NCI-H748 treated with DMSO at 0.1 percent for 48 hours (cell line): ENCODE data around the gene ZMPSTE24.

Experiments used
- DNase-seq: peaks from one replicate; lab custom pipeline; 2025; lab: John Stamatoyannopoulos, UW

The ZMPSTE24 gene

DNA sequence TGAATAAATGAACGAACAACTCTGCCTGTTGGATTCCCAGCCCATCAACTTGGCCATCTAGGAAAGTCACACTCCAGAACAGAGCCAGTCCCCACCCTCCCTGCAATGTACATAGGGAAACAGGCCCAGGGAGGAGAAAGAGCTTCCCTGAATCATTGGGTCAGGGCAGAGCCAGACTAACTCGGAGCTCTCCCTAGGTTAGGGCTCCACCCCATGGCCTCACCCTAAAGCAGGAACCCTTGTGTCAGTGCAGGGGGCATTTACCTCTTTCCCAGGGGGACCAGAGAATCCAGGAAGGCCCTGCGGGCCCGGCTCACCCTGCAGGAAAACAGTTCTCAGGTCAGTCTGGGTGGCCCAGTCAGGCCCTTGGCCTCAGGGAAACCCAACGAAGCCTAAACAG lies 47.4 kb downstream of the ZMPSTE24 start:
- DNase-seq: no peak

DNA sequence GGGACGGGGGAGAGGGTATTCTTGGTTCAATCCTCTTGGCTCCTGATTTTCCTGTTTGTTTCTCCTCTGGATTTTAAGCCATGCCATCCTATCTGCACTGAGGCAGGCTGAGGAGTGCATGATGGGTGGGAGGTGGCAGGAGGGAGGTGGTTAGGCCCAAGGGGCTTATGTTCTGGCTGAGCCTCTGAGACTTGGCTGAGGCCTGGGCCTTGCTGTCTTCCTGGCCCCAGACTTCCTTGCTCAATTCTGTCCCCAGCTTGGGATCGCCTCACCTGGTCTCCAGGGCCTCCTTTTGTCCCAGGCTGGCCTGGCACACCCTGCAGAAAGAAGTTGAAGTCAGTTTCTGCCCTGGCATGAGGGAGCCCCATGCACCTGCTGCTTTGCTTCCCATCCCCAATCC lies 47.8 kb downstream of the ZMPSTE24 start:
- DNase-seq: no peak

DNA sequence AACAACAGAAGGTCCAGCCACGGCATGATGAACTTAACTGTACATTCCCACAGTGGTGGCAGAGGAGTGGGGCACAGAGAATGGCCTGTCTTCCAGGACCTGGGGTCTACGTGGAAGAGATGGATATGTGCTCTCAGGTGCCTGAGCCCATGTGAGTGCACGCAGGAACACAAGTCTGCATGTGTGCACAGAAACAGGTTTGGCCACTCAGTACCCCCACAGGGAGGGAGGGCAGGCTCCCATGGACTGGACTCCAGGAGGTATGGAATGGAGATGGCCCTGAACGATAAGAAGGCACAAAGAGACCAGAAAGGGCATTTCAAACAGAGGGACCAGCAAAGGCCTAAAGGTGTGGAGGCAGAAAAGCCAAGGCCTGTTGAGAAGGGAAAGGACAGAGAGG lies 48.3 kb downstream of the ZMPSTE24 start:
- no peak for DNase-seq

DNA sequence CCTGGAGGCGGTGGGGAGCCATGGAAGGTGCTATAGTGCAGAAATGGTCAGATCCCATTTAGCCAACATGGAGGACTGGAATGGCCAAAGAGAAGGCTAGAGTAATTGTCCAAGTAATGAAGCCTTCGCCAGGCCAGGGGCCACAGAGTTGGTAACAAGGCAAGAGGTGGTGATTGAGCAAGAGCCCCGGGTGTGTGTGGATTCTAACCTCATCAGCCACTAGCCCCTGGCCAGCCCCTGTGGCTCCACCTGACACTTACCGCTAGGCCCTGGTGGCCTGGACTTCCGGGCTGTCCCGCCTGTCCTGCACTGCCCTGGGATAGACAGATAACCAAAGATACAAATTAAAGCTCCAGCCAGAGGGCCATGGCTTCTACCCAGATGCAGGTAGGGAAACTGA lies 49.1 kb downstream of the ZMPSTE24 start:
- no peak for DNase-seq

DNA sequence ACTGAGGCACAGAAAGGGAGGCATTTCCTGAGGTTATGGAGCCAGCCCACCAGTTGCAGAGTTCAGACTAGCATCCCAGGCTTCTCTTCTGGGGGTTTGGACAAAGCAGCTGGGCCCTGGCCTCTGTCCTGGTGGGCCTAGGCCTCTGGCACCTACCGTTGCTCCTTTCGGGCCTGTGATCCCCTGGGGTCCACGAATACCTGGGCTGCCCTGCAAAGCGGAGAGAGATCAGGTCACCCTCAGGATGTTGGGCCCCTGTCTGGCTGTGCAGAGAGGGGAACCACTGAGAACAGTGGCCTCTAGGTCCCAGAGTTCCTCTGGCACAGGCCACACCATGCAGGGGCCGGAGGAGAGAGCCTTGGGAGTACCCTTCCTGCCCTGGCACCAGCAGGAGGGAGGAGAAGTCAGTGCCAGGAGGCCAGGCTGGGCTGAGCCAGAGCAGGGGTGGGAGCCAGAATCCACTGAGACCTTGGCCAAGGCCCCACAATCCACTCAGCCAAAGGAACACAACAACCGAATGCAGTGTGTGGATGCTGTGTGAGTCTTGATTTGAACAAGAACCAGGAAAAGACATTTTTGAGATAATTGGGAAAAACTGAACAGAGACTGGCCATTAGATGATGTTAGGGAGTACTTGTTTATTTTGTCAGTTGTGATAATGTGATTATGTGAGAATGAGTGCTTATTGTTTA lies 50.1 kb downstream of the ZMPSTE24 start:
- DNase-seq: no peak

DNA sequence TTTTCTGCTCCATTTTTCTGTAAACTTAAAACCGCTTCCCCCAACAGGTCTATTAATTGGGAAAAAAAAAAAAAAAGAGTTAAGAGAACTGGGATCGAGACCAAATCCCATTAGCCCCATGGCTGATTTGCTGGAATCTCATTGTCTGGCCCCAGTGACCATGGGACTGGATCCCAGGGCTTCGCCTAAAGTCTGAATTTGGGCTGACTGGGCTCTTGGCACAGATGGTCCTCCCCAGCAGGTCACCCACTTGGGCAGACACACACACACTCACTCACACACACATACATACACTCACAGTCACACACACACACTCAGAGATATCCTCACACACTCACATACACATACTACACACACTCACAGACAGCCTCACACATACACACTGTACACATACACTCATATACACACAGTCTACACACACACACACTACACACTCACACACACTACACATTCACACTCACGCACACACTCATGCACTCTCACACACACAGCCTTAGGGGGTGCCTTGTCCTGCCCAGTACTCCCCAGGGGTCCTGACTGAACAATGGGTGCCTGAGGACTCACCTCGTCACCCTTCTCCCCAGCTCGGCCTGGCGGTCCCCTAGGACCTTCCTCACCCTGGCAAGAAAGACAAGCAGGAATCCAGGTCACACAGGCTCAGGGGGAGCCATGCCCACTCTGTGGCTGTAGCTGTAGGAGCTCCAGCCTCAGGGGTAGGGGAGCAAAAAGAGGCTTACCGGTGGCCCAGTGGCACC lies 51.5 kb downstream of the ZMPSTE24 start:
- DNase-seq: no peak

DNA sequence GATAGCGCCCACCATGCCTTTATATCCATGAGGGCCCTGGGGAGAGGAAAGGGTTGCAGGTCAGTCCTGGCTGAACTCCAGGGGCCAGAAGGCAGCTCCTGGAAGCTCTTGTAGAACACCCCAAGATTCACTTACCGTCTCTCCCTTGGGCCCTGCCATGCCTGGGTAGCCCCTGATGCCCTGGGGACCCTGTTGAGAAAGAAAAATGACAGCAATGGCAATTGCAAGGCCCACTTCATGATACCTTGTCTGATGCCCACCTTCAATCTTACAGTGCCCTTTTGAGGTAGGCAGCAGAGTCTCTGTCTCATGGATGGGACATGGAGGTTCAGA lies 52.1 kb downstream of the ZMPSTE24 start:
- DNase-seq: no peak

DNA sequence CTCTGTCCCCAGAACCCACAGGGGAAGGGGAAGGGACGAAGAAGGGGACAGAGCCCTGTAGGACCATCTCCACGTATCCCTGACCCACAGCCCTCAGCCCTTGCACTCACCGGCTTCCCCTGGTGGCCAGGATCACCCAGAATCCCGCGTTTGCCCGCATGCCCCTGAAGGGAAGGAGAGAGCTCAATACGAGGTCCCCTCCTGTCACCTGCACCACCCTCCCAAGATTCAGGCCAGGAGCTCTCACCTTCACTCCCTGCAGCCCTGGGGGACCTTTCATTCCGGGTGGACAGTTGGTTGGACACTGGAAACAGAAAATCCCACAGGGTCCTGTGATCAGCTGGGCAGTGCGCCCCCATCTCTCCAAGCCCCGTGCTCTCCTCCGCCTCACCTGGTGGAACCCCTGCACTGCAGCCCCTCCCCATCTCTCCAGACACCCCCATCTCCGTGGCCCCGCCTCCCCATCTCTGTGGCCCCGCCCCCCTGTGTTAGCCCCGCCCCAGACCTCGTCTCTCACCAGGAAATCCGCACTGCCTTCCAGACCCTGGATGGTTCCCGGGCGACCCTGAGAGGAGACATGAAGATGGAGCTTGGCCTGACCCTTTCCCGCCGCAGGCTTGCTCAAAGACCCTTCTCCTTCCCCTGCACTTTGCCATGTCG lies 53.1 kb downstream of the ZMPSTE24 start:
- DNase-seq: no peak

DNA sequence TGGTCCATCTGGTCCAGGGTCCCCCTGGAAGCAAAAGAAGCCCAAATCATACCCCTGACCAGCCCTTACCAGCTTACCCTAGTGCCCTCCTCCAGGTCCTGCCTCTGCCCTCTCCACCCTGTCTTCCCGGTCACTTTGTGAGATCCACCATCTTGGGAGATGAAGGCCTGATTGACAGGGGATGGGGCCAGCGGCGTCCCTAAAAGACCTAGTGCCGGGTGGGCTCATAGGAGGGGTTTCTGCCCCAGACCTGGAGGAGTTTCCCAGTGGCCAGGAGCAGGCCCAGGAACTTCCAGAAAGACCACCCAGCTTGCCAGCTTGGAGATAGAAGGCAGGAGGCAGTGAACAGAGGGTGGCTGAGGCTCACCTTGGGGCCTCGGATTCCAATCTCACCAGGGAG lies 53.7 kb downstream of the ZMPSTE24 start:
- no peak for DNase-seq

DNA sequence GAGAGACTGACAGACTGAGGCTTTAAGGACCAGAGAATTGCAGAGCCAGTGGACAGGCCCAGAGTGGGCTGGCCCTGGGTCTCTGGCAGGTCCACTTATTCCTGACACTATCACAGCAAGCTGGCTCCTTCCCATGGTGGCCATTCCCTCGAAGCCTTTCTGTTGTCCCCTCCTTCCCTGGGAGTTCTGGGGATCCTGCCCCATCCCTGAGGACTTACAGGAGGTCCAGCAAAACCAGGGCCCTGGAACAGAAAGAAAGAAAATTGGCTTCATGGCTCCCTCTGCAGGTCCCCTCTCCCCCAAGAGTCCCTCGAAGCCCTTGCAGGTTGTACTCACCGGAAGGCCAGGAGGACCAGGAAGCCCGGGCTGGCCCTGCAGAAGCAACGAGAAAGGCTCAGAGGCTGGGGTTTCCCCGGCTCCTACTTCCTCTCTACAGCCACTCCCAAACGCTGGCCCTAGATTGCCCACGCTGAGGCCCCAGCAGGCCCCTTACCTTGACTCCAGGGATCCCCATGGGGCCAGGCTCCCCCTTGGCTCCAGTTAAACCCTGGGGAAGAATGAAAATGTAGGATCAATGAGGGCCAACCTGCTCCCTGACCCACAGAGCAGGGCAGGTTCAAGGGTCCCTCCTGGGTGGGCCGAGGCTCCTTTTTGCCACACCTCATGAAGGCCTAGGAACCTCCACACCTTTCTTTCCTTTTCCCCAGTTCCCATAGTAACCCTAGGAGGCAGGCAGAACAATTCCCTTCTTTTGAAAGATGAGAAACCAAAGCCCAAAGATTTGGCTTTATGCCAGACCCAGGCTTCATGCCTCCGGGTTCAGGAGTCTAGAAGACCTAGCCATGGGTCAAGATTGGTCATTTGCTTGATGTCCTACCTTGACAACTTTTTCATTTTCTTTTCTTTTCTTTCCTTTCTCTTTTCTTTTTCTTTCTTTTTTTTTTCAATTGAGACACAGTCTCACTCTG lies 54.5 kb downstream of the ZMPSTE24 start:
- peak; percentile 61 for DNase-seq

DNA sequence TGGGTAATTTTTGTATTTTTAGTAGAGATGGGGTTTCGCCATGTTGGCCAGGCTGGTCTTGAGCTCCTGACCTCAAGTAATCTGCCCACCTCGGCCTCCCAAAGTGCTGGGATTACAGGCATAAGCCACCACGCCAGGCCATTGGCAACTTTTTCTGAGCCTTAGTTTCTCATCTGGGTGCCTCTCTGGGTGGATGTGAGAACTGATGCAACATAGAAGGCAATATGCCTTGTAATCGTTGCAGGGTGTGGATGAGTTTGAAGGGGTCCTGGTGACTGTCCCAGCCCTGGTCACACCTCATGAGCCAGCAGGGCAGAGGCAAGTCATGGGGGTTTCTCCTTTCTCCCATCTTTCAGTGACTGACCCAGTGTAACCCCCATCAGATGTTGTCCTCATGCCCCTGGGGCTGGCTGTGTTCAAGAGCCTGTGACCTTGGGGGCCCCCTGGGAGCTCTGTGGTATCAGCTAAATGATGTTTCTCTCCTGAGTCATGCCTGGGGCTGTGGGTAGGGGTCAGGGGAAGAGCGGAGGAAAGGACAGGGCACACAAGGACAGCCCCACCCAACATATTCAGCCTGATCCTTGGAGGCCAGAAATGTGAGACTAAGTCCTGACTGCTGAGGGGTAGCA lies 55.4 kb downstream of the ZMPSTE24 start:
- DNase-seq: no peak

DNA sequence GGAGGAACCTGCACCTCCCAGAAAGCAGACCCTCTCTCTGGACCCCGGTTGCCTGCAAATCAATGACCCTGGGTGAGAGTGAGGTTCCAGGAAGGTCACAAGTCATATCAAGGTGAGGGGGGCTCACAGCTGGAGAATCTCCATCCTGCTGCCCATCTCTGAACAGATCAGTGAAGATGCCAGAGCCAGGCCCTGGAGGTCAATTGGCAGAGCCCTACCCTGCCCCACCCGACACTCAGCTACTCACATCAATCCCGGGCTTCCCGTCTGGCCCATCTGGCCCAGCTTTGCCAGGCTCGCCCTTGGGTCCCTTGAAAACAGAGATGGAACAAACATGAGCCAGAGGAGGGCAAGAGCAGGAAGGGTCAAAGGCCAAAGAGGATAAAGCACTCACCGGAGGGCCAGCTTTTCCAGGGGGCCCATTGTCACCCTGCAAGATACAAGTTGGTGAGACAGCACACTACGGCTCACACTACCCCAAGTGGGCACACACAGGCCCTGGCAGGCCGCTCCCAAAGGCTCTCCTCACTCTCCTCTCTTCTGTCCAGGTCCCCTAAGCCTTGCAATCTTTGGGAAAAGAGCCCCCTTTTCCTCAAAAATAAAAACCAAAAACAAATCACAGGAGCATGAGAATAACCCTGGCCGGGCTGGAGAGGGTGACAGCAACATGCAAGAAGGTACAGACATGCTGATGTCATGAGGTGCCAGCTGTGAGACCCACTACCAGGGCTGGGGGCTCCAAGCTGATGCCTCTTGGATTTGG lies 56.1 kb downstream of the ZMPSTE24 start:
- DNase-seq: no peak

DNA sequence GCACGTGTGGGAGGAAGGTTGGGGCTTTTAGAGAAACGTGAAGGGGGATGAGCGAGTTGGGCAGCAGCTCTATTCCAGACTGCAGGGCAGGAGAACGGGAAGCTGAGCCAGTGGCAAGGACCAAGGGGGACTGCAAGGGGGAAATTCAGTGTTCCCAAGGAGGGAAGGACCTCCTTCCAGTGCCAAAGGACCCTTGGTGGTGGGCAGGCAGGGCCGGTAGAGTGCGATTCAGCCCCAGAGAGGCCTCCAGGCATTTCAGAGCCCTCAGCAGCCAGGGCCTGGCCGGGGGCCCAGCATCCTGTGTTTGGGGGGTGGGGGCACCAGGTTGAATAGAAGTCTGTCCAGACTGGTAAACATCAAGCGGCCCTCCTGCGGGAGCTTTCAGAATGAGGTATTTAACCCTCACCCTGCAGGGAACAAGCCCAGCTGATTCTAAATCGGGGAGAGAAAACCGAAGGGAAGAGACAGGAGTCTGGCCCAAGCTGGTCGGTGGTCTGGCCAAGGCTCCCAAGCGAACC lies 56.7 kb downstream of the ZMPSTE24 start:
- no peak for DNase-seq

DNA sequence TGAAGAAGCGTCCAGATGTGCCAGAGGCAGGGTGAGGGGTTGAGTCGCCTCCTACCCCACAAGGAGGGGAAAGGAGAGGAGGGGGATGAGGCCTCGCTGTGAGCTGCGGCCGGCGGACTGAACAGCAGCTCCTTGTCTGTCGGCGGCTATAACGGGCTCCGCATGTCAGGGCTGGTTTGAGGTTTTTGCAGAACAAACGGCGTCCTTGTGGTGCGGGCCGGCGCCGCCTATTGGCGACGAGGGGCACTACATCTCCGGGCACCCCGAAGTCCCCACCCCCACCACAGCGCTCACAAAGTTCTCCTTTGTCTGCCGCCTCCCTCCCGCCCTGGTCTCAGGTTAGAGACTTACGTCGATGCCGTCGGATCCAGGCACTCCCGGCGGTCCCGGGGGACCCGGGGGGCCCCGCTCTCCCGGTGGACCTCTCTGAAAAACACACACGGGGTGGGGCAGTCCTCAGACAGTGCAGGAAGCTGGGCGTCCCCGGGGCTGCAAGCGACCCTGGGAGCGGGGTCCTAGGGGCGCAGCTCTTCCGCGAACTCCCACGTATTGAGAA lies 57.3 kb downstream of the ZMPSTE24 start:
- peak; percentile 99 for DNase-seq

DNA sequence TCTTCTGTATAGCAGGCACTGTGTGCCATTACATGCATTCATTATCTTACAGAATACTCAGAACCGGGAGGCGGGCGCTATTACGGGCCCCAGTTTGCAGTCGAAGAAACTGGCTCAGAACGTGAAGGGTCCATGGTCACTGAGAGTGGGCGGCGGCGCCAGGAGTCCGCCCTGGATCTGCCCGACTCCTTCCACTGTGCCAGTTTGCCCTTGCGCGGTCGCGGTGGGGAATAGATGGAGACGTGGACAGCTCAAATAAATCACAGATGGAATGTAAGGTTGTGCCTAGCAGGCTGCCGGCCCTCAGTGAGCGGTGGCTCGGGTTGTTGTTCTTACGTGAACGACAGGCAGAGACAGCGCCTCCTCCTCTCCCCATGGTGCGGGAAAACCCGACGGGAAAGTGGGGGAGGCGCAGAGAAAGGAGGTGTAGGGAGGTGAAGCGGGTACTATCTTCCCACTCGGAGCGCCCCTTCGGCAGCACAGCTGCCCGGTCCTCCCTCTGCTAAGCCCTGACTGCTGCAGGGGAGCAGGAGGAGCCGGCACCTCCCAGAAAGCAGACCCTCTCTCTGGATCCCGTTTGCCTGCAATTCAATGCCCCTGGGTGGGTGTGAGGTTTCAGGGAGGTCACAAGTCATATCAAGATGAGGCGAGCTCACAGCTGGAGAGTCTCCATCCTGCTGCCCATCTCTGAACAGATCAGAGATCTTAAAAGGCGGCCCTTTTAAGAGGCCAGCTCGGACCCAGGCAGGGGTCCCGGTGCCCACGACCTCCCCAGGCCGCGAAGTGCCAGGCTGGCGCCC lies 58.0 kb downstream of the ZMPSTE24 start:
- DNase-seq: peak; percentile 98

DNA sequence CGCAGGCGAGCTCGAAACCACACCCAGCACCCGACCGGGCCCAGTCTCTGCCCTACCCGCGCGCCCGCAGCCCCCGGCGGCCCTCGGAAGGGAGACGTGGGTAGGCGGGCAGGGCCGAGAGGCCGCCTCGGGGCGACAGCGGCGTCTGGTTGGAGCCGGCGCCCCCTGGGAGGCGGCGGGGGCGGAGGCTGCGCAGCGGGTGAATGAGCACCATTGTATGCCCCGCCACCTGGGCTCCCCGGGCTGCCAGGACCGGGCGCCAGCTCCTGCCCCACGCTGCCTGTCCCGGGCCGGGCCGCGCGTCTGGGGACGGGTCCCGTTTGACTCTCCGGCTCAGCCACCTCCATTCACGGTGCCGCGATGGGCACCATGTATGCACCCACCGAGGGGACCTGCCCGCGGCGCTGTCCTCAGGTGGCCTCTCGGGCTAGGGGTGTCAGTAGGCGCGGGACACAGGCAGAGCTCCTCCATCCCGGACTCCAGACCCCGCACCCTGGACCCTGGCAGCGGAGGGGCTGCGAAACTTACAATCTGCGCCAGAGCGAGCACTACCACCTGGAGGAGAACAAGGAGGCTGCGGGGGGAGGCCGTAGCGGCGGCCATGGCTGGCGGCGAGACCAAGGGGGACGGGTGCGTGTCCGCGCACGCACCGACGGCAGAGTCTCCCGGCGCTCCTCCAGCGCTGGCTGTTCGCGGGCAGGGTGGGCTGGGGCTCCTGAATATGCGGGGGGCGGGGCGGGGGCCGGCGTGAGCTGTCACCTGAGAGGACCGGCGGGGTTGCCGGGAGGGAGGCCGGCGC lies 58.8 kb downstream of the ZMPSTE24 start, which contains the start of gene COL9A2:
TSS of gene COL9A2 (minus strand) at position 692 of the 799 bp plus-strand sequence. CDS start at position 603, 89 bp downstream.
- DNase-seq: peak; percentile 92

DNA sequence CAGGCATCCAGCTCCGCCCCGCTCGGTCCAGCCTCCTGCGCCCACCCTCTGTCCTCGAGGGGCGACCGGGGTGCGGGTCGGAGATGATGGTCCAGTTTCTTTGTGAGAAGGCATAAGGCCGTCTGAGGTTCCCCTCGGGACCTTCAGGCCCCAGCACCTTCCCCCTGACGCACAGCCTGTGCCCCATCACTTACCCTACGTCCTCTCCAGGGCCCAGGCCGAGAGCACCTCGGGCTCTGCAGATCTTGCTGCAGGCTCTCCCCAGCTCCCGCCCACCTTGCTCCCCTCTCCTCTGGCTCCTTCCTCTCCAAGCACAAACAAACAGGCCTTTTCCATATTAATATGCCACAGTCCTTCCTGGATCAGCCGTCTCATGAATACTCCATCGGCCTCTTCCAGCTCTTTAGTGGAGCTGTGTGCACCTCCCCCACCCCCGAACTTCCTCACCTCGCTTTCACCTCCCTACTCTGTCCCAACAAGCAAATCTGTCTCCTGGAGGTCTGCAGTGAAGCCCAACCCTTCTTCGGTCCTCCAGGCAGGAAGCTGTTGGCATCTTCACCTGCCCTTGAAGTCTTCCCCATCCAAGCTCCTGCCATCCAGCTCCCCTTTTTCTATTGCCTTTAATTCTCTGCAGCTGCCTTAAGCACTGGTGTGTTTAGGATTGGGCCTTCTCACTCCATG lies 59.5 kb downstream of the ZMPSTE24 start:
- DNase-seq: no peak

DNA sequence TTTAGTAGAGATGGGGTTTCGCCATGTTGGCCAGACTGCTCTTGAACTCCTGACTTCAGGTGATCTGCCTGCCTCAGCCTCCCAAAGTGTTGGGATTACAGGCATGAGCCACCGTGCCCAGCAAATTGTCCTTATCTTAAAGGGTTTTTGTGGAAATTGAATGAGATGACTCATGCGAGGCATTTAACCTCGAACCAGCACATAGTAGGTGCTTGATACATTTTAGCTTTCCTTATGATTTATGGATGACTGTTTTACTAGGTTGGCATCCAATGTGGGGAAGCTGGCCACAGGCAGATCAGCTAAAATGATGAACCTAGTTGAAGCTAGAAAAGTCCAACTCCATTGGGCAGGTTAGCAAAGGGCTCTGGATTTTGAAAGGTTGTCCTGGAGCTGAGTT lies 60.4 kb downstream of the ZMPSTE24 start:
- DNase-seq: no peak
